GM19193 (cell line): ENCODE measurements around the gene CEACAM21.

Experiments used
- POLR2A ChIP-seq: IDR thresholded peaks from 4 replicates; pipeline ENCODE4 v1.6.1; 2011; ENCODE audit not compliant: insufficient read depth, insufficient read length; ENCODE audit errors: extremely low read depth

The CEACAM21 gene

DNA sequence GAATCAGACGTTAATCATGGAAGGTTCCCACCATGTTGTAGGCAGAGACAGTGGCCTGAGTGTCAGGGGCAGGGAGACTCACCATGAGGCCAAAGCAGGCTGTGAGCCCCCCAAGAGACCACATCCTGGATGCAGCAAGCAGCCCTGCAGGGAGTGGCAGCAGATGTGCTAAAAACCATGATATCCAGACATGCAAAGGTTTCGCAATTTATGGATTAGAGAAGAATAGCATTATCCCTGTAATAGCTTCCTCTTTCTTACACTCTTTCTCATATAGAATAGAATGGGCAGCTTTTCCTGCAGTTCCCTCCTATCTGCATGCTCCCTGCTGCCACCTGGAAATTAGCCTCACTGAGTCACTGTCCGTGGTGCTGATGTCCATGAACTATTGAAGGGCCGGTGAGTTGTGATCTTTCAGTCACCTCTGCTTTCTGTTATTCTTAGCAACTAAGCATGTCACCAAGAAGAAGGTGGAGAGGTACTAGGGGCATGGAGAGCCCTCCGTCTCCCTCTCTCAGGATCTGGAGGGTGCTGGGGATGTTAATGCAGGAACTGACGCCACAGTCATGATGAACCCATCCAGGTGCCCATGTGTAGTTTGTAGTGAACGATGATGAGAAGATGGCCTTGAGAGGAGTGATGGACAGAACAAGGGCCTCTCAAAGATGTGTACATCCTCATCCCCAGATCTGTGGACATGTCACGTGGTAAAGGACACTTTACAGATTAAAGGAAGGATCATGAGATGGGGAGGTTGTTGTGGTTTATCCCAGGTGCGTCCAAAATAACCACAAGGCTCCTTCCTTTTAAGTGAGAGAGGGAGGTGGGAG is 41.0 kb downstream of the CEACAM21 start:
- no peak for TF ChIP-seq POLR2A

DNA sequence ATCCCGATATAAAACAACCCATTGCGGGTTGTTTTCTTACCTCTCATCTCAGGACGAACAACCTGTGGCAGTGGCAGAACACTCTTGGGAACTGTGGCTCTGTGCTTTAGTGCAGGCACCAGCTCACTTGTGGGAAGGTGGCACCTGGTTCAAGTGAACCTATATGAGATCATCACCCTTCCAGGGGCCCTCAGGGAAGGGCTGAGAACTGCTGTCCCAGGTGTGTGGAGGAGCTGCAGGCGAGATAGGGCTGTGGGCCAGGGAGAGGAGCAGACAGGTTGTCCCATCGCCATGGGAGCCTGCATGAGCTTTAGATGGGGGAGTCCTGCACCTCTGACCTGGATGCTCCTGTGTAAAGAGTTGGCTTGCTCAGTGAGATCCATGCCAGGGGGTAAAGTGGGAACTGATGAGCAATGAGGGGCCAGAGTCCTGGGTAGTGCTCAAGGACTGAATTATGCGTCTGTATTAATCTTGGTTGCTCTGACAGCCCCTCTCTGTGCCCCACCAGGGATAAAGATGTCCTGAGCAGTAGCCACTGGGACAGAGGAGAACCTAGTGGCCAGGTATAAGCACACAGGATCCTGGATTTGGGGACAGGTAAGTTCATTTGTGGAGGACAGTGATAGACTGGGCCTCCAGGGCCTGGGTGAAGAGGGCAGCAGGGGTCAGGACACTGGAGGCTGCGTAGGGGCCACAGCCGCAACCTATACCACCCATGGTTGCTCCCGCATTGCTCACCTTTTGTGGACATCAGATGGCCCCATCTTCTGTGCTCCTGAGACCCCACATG is 42.2 kb downstream of the CEACAM21 start:
- TF ChIP-seq POLR2A = no peak

DNA sequence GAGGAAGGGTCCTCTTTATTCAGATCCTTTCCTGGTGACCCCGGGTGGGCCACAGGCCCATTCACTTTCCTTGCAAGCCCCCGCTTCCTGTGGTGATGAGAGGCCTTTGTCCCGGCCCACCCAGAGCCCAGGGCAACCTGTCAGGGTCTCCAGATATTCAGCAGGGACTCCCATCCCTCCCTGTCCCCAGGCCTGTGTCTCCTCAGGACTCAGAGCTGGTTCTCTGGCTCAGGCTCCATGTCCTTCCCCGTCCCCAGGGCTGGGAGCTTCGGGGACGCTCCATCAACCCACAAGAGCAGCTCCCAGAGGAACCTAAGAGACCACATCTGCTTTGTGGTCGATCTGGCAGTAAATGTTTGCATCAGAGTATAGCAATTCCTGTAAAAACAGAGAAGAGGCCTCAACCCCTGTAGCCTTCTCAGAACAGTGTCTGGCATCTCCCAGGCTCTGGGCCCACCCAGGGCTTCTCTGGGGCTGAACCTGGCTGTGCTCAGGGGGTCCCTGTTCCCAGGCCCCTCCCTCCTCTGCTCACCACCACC is 43.1 kb downstream of the CEACAM21 start:
- TF ChIP-seq POLR2A = no peak

DNA sequence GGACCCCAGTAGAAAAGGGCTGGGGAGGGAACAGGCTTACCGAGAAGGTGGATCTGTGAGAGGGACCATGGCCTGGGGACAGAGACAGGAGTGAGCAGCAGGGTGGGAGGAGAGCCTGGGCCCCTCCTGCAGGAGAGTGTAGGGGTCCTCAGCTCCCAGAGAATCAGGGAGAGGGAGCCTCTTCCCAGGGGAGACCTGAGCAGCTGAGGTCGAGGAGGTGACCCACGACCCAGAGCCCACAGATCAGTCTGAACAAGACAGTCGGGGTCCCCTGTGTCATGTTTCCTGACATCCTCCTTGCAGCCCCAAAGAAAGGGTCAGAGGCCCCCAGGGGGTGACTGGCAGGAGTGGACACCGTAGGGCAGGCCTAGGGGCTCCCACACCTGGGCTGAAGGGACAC is 44.2 kb downstream of the CEACAM21 start:
- no peak for TF ChIP-seq POLR2A

DNA sequence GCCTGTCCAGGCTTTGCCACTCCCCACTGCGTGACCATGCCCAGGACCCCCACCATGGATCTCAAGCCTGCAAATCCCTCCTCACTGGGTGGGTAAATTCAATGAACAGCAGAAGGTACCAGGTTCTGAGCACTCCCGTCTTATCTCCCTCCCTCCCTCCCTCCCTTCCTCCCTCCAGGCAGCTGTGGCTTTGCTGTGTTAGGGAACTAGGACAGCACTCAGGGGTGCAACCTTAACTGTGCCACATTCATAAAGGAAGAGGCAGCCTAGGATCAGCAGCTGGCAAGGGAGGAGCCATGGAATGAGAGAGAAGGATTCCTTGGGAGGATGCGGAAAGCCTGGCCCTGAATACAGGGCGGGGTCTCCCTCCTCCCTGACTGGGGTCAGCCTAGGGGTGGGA is 45.3 kb downstream of the CEACAM21 start:
- no peak for TF ChIP-seq POLR2A

DNA sequence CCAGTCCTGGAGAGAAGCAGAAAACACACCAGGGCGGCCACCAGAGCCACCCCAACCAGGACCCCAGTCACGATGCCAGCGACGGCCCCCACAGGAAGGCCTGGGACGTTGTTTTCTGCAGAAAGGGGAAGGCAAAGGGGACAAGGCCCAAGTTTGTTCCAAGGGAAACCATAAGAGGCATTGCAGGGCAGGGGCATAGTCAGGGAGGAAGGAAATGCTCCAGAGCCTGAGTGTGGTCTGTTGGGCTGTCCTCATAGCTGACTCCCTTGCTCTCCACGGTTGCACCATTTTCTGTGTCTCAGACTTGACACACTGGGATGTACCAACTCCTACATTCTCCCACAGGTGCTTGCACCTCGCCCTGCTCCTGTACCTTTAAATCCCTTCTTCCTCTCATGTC is 45.7 kb downstream of the CEACAM21 start:
- no peak for TF ChIP-seq POLR2A

DNA sequence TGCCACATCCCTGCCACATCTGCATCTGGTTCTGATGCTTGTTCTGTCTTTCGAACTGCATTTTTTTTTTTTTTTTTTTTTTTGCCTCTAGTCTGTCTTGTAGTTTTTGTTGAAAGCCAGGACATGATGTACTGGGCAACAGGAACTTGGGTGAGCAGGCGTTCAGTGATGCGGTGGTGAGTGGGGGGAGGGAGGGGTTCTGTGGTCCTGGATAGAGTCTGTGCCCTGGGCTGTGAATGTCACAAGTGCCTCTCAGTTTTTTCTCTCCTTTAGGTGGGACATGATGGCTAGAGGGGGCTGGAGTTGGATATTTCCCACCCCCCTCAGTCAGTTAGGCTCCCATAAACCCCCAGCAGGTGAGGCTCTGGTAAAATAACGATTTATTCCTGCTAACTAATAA is 47.4 kb downstream of the CEACAM21 start:
- no peak for TF ChIP-seq POLR2A

DNA sequence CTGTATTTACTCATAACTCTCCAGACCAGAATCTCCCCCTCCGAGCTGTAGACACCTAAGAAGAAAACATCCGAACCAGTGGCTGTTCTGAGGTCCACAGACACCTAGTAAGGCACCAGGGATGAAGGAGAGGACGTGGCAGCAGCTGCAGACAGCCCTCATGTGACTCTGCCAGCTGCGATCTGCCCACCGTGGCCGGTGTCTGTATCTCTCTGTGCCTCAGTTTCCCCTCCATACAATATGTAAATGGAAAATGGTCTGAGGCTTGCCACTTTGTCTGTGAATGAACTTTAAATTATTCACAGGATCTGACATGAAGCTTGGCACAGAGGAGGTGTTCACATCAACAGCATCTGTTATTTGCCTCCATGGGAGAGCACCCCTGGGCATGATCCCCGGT is 48.5 kb downstream of the CEACAM21 start:
- no peak for TF ChIP-seq POLR2A

DNA sequence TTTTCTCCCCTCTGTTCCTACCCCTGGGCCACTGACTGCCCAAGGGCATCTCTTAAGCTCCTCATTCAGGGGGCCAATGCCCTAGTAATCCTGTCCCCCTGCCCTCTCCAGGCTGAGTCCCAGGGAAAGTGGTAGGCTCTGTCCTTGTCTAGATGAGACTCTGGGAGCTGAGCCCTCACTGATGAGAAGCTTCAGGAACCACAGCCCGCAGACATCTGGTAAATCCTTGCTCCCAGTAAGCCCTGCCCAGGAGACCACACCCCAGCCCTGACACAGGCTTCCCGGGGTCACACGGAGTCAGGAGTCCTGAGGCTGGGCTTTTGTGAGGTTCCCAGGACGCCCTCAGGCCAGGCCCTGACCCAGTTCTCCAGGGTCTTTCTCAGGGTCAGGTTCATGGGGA is 49.0 kb downstream of the CEACAM21 start:
- no peak for TF ChIP-seq POLR2A

DNA sequence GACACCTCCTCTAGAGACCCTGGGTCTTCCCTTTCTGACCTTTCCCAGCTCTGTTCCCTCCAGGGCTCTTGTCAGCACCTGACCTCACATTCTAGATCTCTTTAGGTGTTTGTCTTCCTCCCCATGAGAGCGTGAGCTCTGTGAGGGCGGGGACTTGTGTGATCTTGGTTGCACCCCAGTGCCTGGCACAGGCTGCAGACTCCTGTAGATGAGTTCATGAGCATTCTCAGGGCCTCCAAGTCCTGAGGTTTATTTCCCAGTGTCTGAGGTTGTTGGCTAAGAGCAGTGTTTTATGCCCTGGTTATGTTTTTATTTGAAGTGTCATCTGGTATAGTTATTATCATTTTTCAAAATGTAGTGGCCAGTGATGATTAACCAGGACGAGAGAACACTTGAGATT is 50.3 kb downstream of the CEACAM21 start:
- no peak for TF ChIP-seq POLR2A

DNA sequence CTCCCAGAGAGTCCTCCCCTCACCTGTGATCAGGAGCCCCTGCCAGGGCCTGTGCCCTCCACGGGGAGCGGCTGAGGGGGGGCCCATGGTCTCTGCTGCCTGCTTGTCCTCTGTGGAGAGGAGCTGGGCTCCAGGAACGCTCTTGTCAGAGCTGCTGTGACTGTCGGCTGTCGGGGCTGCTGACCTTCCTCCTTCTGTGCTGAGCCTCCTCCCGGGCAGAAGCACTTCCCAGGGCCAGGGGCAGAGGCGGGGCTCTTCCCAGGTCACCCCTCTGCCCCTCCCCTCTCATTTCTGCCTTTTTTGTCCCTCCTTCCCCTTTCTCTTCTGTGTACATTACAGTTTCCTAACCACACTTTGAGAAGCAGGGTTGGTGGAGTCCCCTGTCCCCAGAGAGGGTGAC is 50.9 kb downstream of the CEACAM21 start, which contains the start of gene CEACAM4:
TSS of gene CEACAM4 (minus strand) at position 198 of the 400 bp plus-strand sequence. CDS start at position 87, 111 bp downstream.
- no peak for TF ChIP-seq POLR2A

DNA sequence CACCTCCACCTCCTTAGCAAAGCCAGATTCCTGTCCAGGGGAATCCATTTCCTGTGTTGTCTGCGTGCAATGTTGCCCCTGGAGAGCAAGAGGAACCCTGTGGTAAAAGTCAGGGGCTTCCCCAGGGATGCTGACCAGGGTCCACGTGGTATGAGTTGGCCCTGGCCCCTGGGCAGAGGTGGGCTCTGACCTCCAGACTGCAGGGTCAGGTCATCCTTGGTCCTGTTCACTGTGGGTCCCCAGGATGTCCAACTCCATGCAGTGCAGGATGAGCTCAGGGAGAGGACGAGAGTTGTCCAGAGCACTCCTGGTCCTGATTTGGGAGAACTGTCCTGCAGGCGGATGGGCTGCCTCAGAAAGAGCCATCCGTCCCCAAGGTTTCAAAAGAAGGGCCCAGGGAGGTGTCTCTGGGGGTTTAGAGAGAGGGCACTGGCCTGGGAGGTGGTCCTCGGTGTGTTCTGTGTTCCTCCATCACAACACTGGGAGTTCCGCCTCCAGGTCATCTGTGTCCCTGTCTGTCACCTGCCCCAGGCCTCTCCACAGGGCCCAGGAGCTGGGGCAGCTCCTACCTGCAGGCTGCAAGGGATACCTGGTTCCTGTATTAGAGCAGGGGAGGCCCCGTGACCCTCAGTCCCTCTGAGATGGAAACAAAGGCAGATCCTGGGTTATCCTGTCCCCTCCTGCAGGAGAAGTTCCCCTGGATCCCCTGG is 52.2 kb downstream of the CEACAM21 start:
- no peak for TF ChIP-seq POLR2A
